Body of pancreas (tissue), 4 donors: Measurements from ENCODE around the gene TAMALIN. TPM values are rescaled to one million over a fixed set of nuclear protein-coding genes. Genes with fewer than 3 reads are reported as not detected.

Source experiments
- ATAC-seq: fragments of 150-250 bp; one replicate; pipeline ENCODE4 v1.9.1; 2016
- DNase-seq, 4 donors: peaks; one replicate each; pipeline ENCODE4 v3.0.0-alpha.2; 2019
- H3K27ac ChIP-seq, 4 donors: fragments of 200-600 bp; sonication (generic); 1 replicate in 3 of 4; 2 replicates in 1 of 4; pipeline versions ENCODE4 v1.5.1 to v1.6.1; 2016 to 2019; ENCODE audit warnings: mild to moderate bottlenecking in 1 of 4, mixed read lengths in 1 of 4, moderate library complexity in 1 of 4
- H3K27me3 ChIP-seq, 2 donors: fragments of 200-600 bp; sonication (generic); one replicate each; pipeline ENCODE4 v1.6.0; 2016; ENCODE audit warnings: mild to moderate bottlenecking in 1 of 2
- H3K36me3 ChIP-seq, 2 donors: fragments of 200-600 bp; sonication (generic); replicated peaks in 1 of 2; 2 replicates each; pipeline ENCODE4 v1.5.1; 2016; ENCODE audit warnings: low read depth in 2 of 2; ENCODE audit not compliant: insufficient read depth in 1 of 2
- H3K4me1 ChIP-seq: fragments of 200-600 bp; sonication (generic); one replicate; pipeline ENCODE4 v1.6.0; 2016
- H3K4me3 ChIP-seq, 2 donors: fragments of 200-600 bp; sonication (generic); 1 replicate in 1 of 2; 2 replicates in 1 of 2; pipeline ENCODE4 v1.5.1; 2016 to 2019
- H3K9me3 ChIP-seq, 3 donors: fragments of 200-600 bp; sonication (generic); 1 replicate in 2 of 3; 2 replicates in 1 of 3; pipeline ENCODE4 v1.5.1; 2016
- POLR2A ChIP-seq, 3 donors: fragments of 450-650 bp; IDR thresholded peaks; one replicate each; pipeline ENCODE4 v1.6.1; 2016; ENCODE audit warnings: antibody characterized with exemption in 3 of 3, mild to moderate bottlenecking in 2 of 3
- WGBS, 2 donors: methylation state at CpG; one replicate each; pipeline ENCODE4 v1.1.5; 2017; 5-methylcytosine and 5-hydroxymethylcytosine counted together
- intact Hi-C: fragments of 100-400 bp; cut with DNase I; formaldehyde crosslinking; loops from one replicate; pipeline ENCODE4 v1.15.1; 2023
- total RNA-seq, 2 donors: library from RNA; depleted of rRNA; stranded (reverse); fragments of >200 nt; gene quantifications; one replicate each; pipeline ENCODE4 v1.1.0, GENCODE V29; 2016
- TF ChIP-seq, protein P1 (sequence below), 7 experiments: fragments of 450-650 bp in 4 of 7; fragments of 200-600 bp in 3 of 7; sonication (generic) in 3 of 7; IDR thresholded peaks; one replicate each; pipeline ENCODE4 v1.5.1; 2016 to 2019; ENCODE audit warnings: antibody characterized with exemption in 7 of 7

TAMALIN gene
- total RNA-seq, 2 donors from 2014 or later, result 7.0 to 19.4 TPM

- H3K27ac ChIP-seq, result no peak overlapping the region
- TF ChIP-seq POLR2A (IDR thresholded peaks at IDR 0.05), result no peak
- TF ChIP-seq, protein P1, sequence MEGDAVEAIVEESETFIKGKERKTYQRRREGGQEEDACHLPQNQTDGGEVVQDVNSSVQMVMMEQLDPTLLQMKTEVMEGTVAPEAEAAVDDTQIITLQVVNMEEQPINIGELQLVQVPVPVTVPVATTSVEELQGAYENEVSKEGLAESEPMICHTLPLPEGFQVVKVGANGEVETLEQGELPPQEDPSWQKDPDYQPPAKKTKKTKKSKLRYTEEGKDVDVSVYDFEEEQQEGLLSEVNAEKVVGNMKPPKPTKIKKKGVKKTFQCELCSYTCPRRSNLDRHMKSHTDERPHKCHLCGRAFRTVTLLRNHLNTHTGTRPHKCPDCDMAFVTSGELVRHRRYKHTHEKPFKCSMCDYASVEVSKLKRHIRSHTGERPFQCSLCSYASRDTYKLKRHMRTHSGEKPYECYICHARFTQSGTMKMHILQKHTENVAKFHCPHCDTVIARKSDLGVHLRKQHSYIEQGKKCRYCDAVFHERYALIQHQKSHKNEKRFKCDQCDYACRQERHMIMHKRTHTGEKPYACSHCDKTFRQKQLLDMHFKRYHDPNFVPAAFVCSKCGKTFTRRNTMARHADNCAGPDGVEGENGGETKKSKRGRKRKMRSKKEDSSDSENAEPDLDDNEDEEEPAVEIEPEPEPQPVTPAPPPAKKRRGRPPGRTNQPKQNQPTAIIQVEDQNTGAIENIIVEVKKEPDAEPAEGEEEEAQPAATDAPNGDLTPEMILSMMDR (IDR thresholded peaks at IDR 0.05), result no peak
- 82 to 91% methylated on average over 16 of the region's 16 CpGs for WGBS, 2 donors
- no peaks in the 10 kb centered on the region for H3K36me3 ChIP-seq
- H3K9me3 ChIP-seq, result no peaks in the 10 kb centered on the region
- H3K27me3 ChIP-seq, result no peaks in the 10 kb centered on the region
- no peak for ATAC-seq
- intact Hi-C loops, result no loop called here
- no peak overlapping the region for H3K4me3 ChIP-seq
- no peak for DNase-seq
- H3K4me1 ChIP-seq, result peaks cover 29% of the 10 kb centered on the region
Observed at GRCh38 chr12:52013626-52014310, 7.0 kb downstream of the TAMALIN start.

DNA sequence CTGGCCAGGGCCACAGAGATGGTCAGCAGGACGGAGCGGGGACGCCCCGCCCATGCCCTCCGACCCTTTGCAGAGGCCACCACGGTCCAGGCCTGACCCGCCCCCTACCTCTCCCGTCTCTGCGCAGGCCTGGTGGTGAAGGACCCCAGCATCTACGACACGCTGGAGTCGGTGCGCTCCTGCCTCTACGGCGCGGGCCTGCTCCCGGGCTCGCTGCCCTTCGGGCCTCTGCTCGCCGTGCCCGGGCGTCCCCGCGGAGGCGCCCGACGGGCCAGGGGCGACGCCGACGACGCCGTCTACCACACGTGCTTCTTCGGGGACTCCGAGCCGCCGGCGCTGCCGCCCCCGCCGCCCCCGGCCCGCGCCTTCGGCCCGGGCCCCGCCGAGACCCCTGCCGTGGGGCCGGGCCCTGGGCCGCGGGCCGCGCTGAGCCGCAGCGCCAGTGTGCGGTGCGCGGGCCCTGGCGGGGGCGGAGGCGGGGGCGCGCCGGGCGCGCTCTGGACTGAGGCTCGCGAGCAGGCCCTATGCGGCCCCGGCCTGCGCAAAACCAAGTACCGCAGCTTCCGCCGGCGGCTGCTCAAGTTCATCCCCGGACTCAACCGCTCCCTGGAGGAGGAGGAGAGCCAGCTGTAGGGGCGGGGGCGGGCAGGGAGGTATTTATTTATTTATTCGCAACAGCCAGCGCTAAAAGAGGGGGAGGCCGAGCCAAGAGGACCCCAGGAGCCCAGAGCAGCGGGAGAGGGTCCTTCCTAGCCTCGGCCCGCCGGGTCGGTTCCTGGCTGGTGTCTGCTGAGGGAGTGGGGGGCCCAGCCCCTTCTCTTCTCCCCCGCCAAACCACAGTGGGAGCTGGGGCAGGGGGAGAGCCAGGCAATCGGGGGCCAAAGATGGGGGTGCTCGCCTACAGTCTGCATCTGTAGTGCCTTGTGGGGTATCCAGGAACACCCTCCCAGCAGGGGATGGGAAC is 8.1 kb downstream of the TAMALIN start:
- TF ChIP-seq, protein P1 (IDR thresholded peaks at IDR 0.05), result no peak
- no peak for TF ChIP-seq POLR2A (IDR thresholded peaks at IDR 0.05)
- intact Hi-C loops, result no loop called here
- Histone ChIP-seq H3K36me3 (no peaks in the 10 kb centered on the region), H3K9me3 (no peaks in the 10 kb centered on the region), H3K27me3 (no peaks in the 10 kb centered on the region), H3K27ac (no peak overlapping the region), H3K4me3 (no peak overlapping the region), H3K4me1 (peaks cover 26% of the 10 kb centered on the region)
- DNase-seq (no peak), ATAC-seq (no peak)
- WGBS, 2 donors, result 77 to 92% methylated on average over 35 to 41 of the region's 93 CpGs

GRCh38 chr12:52015532-52016041 is 8.8 kb downstream of the TAMALIN start:
- ATAC-seq (no peak), DNase-seq (no peak)
- no peaks in the 10 kb centered on the region for H3K27me3 ChIP-seq
- no peaks in the 10 kb centered on the region for H3K9me3 ChIP-seq
- H3K4me1 ChIP-seq, result peaks cover 26% of the 10 kb centered on the region
- intact Hi-C loops, result no loop called here
- WGBS, 2 donors, result 77 to 83% methylated on average over 5 to 9 of the region's 10 CpGs
- TF ChIP-seq, protein P1 (IDR thresholded peaks at IDR 0.05), result no peak
- TF ChIP-seq POLR2A (IDR thresholded peaks at IDR 0.05), result no peak
- no peak overlapping the region for H3K27ac ChIP-seq
- no peak overlapping the region for H3K4me3 ChIP-seq
- H3K36me3 ChIP-seq, result no peaks in the 10 kb centered on the region

- Histone ChIP-seq H3K27ac (peak overlapping the region; percentile 69 to 80 (median 77)), H3K4me1 (peaks cover 33% of the 10 kb centered on the region), H3K27me3 (no peaks in the 10 kb centered on the region), H3K9me3 (no peaks in the 10 kb centered on the region), H3K36me3 (no peaks in the 10 kb centered on the region), H3K4me3 (no peak overlapping the region)
- intact Hi-C loops, result no loop called here
- ATAC-seq (peak; percentile 25), DNase-seq (peak in 1 of 4 donors; percentile 58)
- 48% methylated on average over 4 of the region's 4 CpGs for WGBS, 2 donors
- peak in 2 of 3 donors; percentile 38 to 43 for TF ChIP-seq POLR2A (IDR thresholded peaks at IDR 0.05)
- TF ChIP-seq, protein P1 (IDR thresholded peaks at IDR 0.05), result no peak
Observed at GRCh38 chr12:52018433-52019112, 11.8 kb downstream of the TAMALIN start.
